Parathyroid adenoma (tissue), 2 donors: ENCODE measurements around the gene TEAD4.

ENCODE experiments used
- H2AFZ ChIP-seq: fragments of 300-600 bp; sonication (generic); one replicate; pipeline ENCODE4 v1.7.0; 2017; ENCODE audit warnings: antibody characterized with exemption, mild to moderate bottlenecking
- H3K27ac ChIP-seq: fragments of 300-600 bp; sonication (generic); one replicate; pipeline ENCODE4 v1.7.0; 2017
- H3K27me3 ChIP-seq: fragments of 300-600 bp; sonication (generic); one replicate; pipeline ENCODE4 v1.7.0; 2017; ENCODE audit warnings: low read length; ENCODE audit not compliant: control insufficient read depth, insufficient read depth
- H3K36me3 ChIP-seq: fragments of 300-600 bp; sonication (generic); one replicate; pipeline ENCODE4 v1.7.0; 2017; ENCODE audit warnings: low read length; ENCODE audit not compliant: control insufficient read depth, insufficient read depth
- H3K4me1 ChIP-seq: fragments of 300-600 bp; sonication (generic); one replicate; pipeline ENCODE4 v1.7.0; 2017; ENCODE audit warnings: control low read depth
- H3K4me2 ChIP-seq: fragments of 300-600 bp; sonication (generic); one replicate; pipeline ENCODE4 v1.7.0; 2017; ENCODE audit warnings: low read length
- H3K4me3 ChIP-seq: fragments of 300-600 bp; sonication (generic); one replicate; pipeline ENCODE4 v1.7.0; 2017; ENCODE audit warnings: low read depth, low read length
- H3K79me2 ChIP-seq: fragments of 300-600 bp; sonication (generic); one replicate; pipeline ENCODE4 v1.7.0; 2017; ENCODE audit warnings: control low read depth
- H3K9ac ChIP-seq: fragments of 300-600 bp; sonication (generic); one replicate; pipeline ENCODE4 v1.7.0; 2017; ENCODE audit warnings: mild to moderate bottlenecking
- H3K9me3 ChIP-seq: fragments of 300-600 bp; sonication (generic); one replicate; pipeline ENCODE4 v1.7.0; 2017; ENCODE audit warnings: low read length; ENCODE audit not compliant: control insufficient read depth
- CTCF ChIP-seq: fragments of 300-600 bp; sonication (generic); IDR thresholded peaks from one replicate; pipeline ENCODE4 v1.7.0; 2017; ENCODE audit warnings: antibody characterized with exemption, mild to moderate bottlenecking
- donor health status: primary hyperparathyroidism.

The TEAD4 gene

GRCh38 chr12:3015356-3015755 lies 56.2 kb downstream of the TEAD4 start:
- no peaks in the 10 kb centered on the region for H3K27me3 ChIP-seq
- no peak overlapping the region for H3K27ac ChIP-seq
- H3K36me3 ChIP-seq: no peaks in the 10 kb centered on the region
- H3K4me2 ChIP-seq: no peak overlapping the region
- H3K79me2 ChIP-seq: no peaks in the 10 kb centered on the region
- TF ChIP-seq CTCF: no peak
- H3K4me1 ChIP-seq: no peaks in the 10 kb centered on the region
- H3K9me3 ChIP-seq: no peaks in the 10 kb centered on the region
- H3K9ac ChIP-seq: no peak overlapping the region
- no peak overlapping the region for H2AFZ ChIP-seq
- H3K4me3 ChIP-seq: no peak overlapping the region

GRCh38 chr12:3016191-3016590 lies 57.0 kb downstream of the TEAD4 start:
- no peak overlapping the region for H2AFZ ChIP-seq
- H3K27ac ChIP-seq: no peak overlapping the region
- H3K9me3 ChIP-seq: no peaks in the 10 kb centered on the region
- H3K4me1 ChIP-seq: no peaks in the 10 kb centered on the region
- H3K4me2 ChIP-seq: no peak overlapping the region
- no peaks in the 10 kb centered on the region for H3K27me3 ChIP-seq
- H3K36me3 ChIP-seq: no peaks in the 10 kb centered on the region
- no peak for TF ChIP-seq CTCF
- no peaks in the 10 kb centered on the region for H3K79me2 ChIP-seq
- no peak overlapping the region for H3K9ac ChIP-seq
- H3K4me3 ChIP-seq: no peak overlapping the region

GRCh38 chr12:3017281-3017680 lies 58.1 kb downstream of the TEAD4 start:
- no peak for TF ChIP-seq CTCF
- Histone ChIP-seq H2AFZ (no peak overlapping the region), H3K79me2 (no peaks in the 10 kb centered on the region), H3K4me3 (no peak overlapping the region), H3K9ac (no peak overlapping the region), H3K4me1 (no peaks in the 10 kb centered on the region), H3K27me3 (no peaks in the 10 kb centered on the region), H3K4me2 (no peak overlapping the region), H3K9me3 (no peaks in the 10 kb centered on the region), H3K27ac (no peak overlapping the region), H3K36me3 (no peaks in the 10 kb centered on the region)

- Histone ChIP-seq H3K27ac (no peak overlapping the region), H3K4me3 (no peak overlapping the region), H2AFZ (no peak overlapping the region), H3K4me1 (no peaks in the 10 kb centered on the region), H3K79me2 (no peaks in the 10 kb centered on the region), H3K27me3 (no peaks in the 10 kb centered on the region), H3K9me3 (no peaks in the 10 kb centered on the region), H3K36me3 (no peaks in the 10 kb centered on the region), H3K4me2 (no peak overlapping the region), H3K9ac (no peak overlapping the region)
- no peak for TF ChIP-seq CTCF
These were observed 59.2 kb downstream of the TEAD4 start for GRCh38 chr12:3018284-3019004.

GRCh38 chr12:3019005-3019680 lies 59.9 kb downstream of the TEAD4 start:
- no peaks in the 10 kb centered on the region for H3K9me3 ChIP-seq
- no peaks in the 10 kb centered on the region for H3K36me3 ChIP-seq
- H3K79me2 ChIP-seq: no peaks in the 10 kb centered on the region
- no peak overlapping the region for H3K27ac ChIP-seq
- H3K4me2 ChIP-seq: no peak overlapping the region
- no peaks in the 10 kb centered on the region for H3K27me3 ChIP-seq
- TF ChIP-seq CTCF: no peak
- no peaks in the 10 kb centered on the region for H3K4me1 ChIP-seq
- no peak overlapping the region for H3K4me3 ChIP-seq
- no peak overlapping the region for H2AFZ ChIP-seq
- no peak overlapping the region for H3K9ac ChIP-seq
